HG03045 (cell line): Measurements from ENCODE around the gene KCNG3.
"Not testable (repeated sequence)": the region's sequence is repeated elsewhere in the genome, so short reads cannot be mapped to it uniquely, and the experiment has no call there.

Experiments used
- ATAC-seq: cut with Tn5 transposase; IDR thresholded peaks from one replicate; pipeline ENCODE4 v1.9.1; 2021; ENCODE audit warnings: mild to moderate bottlenecking, moderate library complexity; ENCODE audit not compliant: unreplicated experiment

KCNG3 gene

DNA sequence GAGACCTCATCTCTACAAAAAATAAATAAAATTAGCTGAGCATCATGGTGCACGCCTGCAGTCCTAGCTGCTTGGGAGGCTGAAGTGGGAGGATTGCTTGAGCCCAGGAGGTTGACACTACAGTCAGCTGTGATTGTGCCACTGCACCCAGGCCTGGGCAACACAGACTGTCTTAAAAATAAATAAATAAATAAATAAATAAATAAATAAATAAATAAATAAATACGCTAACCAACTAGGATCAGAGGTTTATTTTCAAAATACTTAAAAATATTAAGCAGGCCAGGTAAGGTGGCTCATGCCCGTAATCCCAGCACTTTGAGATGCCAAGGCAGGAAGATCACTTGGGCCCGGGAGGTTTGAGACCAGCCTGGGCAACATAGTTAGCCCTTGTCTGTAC, 63.6 kb downstream of the KCNG3 start:
- ATAC-seq: no peak

DNA sequence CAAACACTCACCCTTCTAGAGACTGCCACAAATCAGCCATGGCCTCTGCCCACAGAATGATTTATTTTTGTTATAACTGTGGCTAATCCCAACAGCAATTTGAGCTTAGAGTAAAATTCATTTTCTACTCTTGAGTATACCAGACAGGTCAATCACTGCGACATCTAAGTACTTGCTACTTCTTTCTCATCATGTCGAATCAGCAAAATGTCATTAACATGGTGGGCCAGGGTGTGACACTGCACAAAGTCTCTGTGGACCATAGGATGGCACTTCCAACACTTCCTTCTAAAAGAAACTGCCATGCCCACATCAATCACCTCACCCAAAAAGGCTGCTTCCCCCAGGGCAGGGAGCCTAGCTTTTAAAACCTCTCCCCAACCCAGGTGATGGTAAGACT, 64.4 kb downstream of the KCNG3 start:
- no peak for ATAC-seq

DNA sequence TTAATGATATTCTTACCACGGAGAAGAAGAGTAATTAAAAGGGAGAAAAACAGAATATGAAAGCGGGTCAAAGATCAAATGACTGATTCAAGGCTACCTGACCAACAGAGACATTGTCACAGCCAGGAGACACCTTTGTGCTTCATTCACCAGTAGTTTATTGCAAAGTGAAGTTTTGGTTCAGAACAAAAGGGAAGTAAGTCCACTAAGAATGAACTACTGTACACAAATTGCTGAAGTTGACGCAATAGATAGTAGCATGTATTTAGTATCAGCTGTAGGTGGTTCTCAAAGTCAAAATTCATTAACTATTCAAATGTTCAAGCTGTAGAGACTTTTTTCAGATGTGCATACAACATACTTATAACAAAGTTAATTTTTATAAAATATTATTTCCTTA, 68.1 kb downstream of the KCNG3 start:
- no peak for ATAC-seq

DNA sequence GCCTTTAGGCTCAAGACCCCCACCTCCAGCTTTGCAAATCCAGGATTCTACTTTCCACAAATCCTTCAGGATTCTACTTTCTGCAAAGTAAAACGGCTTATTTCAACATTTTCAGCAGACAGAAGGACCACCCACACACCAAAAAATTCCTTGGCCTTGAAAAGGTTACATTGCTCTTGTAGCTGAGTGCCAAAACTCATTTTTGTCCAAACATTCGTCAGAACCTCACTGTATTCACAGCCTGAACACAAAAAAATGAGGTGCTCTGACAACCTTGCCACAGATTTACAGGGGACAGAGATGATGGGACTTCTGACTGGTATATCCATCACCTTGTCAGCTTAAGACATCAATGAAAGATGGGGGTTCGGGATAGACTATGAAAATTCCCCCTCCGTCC, 69.7 kb downstream of the KCNG3 start:
- ATAC-seq: no peak

DNA sequence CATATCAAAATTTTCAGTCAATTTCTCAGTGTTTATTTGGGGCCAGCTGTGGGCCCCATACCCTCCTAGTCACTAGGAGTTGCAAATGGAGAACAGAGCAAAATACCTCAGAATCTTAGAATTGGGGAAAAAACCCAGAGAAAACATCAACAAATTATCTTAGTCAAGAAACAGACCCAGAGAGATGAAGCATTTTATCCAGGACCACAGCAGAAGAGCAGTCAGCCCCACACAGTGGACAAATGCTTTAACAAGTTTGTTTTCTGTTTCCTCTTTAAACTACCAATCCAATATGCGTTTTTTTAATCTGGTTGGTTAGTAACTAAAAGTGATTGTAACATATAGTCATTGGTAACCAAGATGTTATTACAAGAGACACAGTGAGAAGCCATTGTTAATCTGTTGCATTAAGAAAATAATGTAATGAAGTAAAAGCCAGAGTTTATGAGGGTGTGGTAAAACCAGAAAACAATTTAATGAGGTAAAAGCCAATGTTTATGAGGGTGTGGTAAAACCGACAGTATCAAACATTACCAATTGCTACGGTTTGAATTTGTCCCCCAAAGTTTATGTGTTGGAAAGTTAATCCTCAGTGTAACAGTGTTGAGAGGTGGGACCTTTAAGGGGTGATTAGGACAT, 72.1 kb downstream of the KCNG3 start:
- no peak for ATAC-seq

DNA sequence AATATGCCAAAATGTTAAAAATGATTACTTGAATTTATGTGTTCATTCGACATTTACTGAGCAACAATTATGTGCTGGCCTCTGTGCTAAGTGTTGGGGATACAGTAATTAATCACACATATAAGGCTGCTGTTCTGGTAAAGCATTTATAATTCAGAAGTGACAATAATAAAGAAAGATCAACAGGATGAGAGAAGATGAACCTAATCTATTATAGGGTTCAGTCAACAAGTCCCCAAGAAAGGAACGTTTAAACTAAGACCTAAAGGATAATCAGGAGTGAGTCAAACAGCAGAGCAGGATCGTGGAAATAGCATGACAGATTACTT, 72.7 kb downstream of the KCNG3 start:
- ATAC-seq: no peak

DNA sequence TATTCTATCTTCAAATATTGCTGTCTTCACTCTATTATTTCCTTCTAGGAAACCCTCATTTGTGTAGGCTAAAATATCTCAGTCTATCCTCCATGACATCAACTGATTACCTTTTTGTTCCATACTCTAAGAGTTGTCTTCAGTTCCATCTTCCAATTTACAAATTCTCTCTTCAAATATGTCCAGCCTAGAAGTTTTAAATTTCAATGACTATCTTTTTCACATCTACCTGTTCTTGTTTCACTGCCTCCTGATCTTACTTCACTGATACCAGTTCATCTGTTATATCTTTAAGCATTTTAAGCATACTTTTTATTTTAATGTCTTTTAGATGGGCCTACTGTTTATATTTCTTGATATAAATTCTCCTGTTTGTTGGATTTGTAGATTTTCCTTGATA, 79.1 kb downstream of the KCNG3 start:
- no peak for ATAC-seq

DNA sequence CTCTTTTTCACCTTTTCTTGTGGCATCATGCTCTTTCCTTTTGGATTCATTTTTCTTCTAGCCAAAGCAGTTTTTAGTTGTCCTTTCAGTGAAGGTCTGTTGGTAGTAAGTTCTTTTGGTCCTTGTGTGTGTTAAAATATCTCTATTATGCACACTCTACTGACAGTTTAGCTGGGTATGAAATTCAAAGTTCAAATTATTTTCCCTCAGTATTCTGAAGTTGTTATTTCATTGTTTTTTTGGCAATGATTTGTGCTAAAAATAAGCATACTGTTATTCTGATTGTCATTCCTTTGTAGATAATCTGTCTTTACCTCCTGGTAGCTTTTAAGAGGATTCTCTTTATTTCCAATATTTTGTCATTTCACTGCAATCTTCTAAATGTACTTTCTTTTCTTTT, 79.6 kb downstream of the KCNG3 start:
- ATAC-seq: no peak

DNA sequence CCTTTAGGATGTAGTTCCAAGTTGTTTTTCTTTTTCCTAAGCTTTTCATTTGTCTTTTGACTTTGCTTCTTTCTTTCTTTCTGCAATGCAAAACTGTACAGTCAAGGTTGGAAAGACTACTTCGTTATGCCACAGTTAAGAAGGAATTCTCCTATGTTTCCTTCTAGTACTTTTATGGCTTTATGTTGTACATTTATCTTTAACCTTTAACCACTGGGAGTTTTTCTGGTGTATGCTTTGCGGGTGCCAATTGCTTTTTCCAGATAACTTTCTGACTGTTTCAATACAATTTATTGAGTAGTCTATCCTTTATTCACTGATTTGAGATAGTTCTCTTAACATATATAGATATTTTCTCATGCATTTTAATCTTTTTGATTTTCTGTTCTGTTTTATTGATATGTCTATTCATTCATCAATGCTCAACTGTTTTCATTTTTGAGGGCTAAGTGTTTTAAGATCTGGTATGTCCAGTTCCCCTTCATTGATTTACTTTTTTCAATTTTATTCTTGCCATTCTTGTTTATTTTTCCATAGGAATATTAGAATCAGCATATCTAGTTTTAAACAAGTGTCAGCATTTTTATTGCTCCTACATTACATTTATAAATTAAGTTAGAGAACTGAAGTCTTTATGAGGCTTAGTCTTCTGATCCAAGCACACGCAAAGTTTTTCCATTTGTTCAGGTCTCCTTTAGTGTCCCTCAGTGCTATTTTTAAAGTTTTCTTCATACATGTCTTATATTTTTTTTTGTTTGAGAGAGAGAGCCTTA, 82.9 kb downstream of the KCNG3 start:
- ATAC-seq: no peak

DNA sequence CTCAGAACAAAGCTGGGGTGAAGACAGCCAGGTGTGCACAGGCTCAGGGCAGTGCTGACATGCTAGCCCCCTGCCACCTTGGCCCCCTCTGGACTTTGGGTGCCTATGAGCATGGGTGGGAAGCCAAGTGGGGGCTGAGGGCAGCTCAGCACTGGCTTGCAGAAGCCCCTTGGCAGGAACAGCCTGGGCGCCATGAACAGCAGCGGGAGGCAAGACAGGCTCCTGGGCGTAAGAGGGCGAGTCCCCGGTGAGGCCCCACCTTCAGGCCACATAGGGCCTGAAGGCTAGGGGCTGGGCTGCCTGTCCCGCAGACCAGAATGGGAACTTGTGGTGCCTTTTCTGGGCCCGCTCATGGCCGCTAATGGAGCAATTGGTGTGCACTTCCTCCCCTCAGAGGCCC, 85.8 kb downstream of the KCNG3 start:
- ATAC-seq: no peak

DNA sequence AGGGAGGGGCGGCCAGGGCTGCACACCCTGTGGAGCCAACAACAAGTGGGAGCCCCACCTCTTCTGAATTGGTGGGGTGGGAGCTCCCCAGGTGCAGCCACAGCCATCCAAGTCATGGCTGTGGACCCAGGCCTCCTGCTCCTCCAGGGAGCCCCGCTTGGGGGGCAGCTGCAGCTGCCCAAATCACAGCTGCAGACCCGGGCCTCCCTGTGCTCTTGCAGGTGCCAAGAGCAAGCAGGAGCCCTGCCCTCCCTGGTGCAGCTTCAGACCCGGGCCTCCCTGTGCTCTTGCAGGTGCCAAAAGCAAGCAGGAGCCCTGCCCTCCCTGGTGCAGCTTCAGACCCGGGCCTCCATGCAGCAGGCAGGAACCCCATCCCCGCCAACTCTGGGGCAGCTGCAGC, 86.3 kb downstream of the KCNG3 start:
- ATAC-seq: no peak

DNA sequence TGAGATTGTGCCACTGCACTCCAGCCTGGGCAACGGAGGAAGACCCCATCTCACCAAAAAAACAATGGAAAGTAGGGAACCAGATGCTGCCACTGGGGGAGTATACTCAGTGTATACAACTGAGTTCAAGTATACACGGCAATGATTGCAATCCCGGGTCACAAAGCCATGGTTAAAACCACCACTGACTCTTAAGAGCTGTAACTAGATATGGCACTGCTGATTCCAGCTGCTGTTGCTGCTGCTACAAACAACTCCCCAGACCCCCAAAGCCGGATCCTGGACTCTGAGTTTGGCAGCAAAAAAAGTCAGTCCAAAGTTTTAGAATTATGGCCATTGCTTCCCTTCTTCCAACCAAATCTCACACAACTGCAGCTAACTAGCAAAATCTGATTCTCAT, 89.1 kb downstream of the KCNG3 start:
- ATAC-seq: no peak

DNA sequence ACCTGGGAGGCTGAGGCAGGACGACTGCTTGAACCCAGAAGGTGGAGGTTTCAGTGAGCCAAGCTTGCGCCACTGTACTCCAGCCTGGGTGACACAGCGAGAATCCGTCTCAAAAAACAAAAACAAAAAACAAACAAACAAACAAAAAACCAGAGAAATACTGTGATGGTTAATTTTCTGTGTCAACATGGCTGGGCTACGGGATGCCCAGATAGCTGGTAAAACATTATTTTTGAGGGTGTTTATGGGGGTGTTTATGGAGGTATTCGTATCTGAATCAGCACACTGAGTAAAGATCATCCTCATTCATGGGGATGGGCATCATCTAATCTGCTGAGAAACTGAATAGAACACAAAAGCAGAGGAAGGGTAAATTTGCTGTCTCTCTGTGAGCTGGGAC, 92.0 kb downstream of the KCNG3 start:
- no peak for ATAC-seq

DNA sequence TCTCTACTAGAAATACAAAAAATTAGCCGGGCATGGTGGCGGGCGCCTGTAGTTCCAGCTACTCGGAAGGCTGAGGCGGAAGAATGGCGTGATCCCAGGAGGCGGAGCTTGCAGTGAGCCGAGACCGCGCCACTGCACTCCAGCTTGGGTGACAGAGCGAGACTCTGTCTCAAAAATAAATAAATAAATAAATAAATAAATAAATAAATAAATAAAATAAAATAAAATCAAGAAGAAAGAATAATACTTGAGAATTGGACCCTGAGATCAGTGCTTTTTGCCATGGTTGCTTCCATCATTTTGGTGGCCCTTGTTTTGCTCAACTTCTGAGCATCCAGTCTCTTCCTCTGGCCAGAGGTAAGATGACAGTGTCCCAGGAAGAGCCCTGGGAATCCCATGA, 95.7 kb downstream of the KCNG3 start:
- not testable (repeated sequence) for ATAC-seq

DNA sequence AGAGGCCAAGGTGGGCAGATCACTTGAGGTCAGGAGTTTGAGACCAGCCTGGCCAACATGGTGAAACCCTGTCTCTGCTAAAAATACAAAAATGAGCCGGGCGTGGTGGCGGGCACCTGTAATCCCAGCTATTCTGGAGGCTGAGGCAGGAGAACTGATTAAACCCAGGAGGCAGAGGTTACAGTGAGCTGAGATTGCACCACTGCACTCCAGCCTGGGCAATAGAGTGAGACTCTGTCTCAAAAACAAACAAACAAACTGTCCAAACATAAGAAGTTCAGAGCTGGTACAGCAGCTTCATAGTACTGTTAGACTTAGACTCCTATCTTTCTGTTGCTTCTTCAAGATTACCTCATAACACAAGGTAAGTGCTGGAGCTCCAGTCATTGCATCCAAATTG, 100.5 kb downstream of the KCNG3 start:
- not testable (repeated sequence) for ATAC-seq

DNA sequence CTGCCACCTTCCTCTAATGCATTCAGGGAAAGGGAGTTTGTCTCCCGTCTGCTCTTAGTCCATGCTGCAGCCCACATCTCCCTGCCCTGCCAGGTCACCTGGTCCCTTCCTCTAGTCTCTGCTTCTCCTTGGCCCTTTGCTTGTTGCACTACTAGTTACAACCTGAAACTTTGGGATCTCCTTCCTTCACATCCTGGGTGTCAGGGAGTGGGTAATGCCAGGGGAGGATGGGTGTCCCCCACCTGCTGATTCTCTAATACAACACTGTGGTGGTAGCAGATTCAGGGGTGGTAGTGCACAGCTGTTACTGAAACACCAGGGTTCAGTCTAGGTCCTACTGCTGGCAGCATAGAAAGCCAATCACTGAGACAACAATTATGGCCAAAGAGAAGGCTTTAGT, 101.6 kb downstream of the KCNG3 start:
- no peak for ATAC-seq
